ENCODE results near the gene FREM1. TPM values are rescaled to one million over a fixed set of nuclear protein-coding genes. Genes with fewer than 3 reads are reported as not detected.

The FREM1 gene
- total and polyA plus RNA-seq, 2 of the 4 experiments (the other 2 are of a cell fraction) = under 0.01 TPM; not detected in 1

GRCh38 chr9:14752271-14752670 lies 158.0 kb downstream of the FREM1 start:
- no peak overlapping the region for H2BK20ac ChIP-seq (ENCODE audit: low read depth, low read length)
- H3K27me3 ChIP-seq (ENCODE audit: control insufficient read depth, insufficient read depth, low read length) = no peaks in the 10 kb centered on the region; the same call in none of the 2 replicates
- BruUV-seq (replicated peaks) = no TSS peak
- no peaks in the 10 kb centered on the region for H3K4me1 ChIP-seq (ENCODE audit: control insufficient read depth, insufficient read depth, low read length)
- no peak for ATAC-seq (ENCODE audit: low read depth)
- H3K36me3 ChIP-seq (ENCODE audit: control insufficient read depth, insufficient read depth, low read length) = no peaks in the 10 kb centered on the region
- H2BK120ac ChIP-seq (ENCODE audit: low read depth, low read length) = no peak overlapping the region
- H3K9me3 ChIP-seq (ENCODE audit: control insufficient read depth, insufficient read depth, low read length) = no peaks in the 10 kb centered on the region
- 17% methylated on average over 1 of the region's 1 CpG; no CpG with 5 or more reads in 1 of the 2 experiments for WGBS, 2 experiments (ENCODE audit: extremely low coverage in 2 of 2, insufficient read length in 1 of 2)
- TF ChIP-seq CEBPB (IDR thresholded peaks at IDR 0.05; ENCODE audit: low read depth, low read length) (no peak), RFX5 (IDR thresholded peaks at IDR 0.05; ENCODE audit: low read depth, low read length) (no peak)
- TF ChIP-seq, protein P1, sequence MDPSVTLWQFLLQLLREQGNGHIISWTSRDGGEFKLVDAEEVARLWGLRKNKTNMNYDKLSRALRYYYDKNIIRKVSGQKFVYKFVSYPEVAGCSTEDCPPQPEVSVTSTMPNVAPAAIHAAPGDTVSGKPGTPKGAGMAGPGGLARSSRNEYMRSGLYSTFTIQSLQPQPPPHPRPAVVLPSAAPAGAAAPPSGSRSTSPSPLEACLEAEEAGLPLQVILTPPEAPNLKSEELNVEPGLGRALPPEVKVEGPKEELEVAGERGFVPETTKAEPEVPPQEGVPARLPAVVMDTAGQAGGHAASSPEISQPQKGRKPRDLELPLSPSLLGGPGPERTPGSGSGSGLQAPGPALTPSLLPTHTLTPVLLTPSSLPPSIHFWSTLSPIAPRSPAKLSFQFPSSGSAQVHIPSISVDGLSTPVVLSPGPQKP (IDR thresholded peaks at IDR 0.05; ENCODE audit: borderline replicate concordance, low read depth, low read length) = no peak
- H3K9ac ChIP-seq (ENCODE audit: low read depth, low read length) = no peak overlapping the region
- H3K79me1 ChIP-seq (ENCODE audit: low read depth in 1 of 2, low read length in 2 of 2) = no peaks in the 10 kb centered on the region
- DNase-seq = no peak
- H3K4me2 ChIP-seq (ENCODE audit: low read depth, low read length) = no peak overlapping the region
- no peak overlapping the region for H3K4me3 ChIP-seq (ENCODE audit: insufficient read depth, low read depth, low read length)
- no peak overlapping the region for H3K14ac ChIP-seq (replicated peaks; ENCODE audit: low read depth, low read length)
- no peak overlapping the region for H3K23ac ChIP-seq (ENCODE audit: low read depth, low read length)
- no peaks in the 10 kb centered on the region for H3K9me1 ChIP-seq (ENCODE audit: insufficient read depth, low read length)
- ChIA-PET CTCF (no interaction called here), POLR2A (ENCODE audit: unreplicated experiment) (interaction anchor here (0.6 kb wide), 1 partner anchor 64 kb away, joined by 3 read pairs; no protein-coding TSS in a partner anchor)
- no peak overlapping the region for H3K27ac ChIP-seq (ENCODE audit: insufficient read depth, low read length)
- H4K91ac ChIP-seq (ENCODE audit: insufficient read depth, low read depth, low read length) = no peak overlapping the region
- H3K56ac ChIP-seq (ENCODE audit: extremely low read depth, insufficient read depth, low read length) = no peak overlapping the region
- H4K8ac ChIP-seq (ENCODE audit: low read depth in 2 of 2, low read length in 2 of 2) = no peak overlapping the region
- H3K4ac ChIP-seq (ENCODE audit: low read depth, low read length) = no peak overlapping the region
- H4K20me1 ChIP-seq (ENCODE audit: insufficient read depth, low read length) = no peaks in the 10 kb centered on the region
- in situ Hi-C loops (cut with MboI; ENCODE audit: low sequenced_read_pairs) = no loop called here
- H4K5ac ChIP-seq (ENCODE audit: low read depth, low read length) = no peak overlapping the region
- H2BK15ac ChIP-seq (ENCODE audit: low read depth, low read length) = no peak overlapping the region
- H2AFZ ChIP-seq (replicated peaks; ENCODE audit: low read length, poor library complexity) = no peak overlapping the region
- dilution Hi-C loops (cut with HindIII; ENCODE audit: low sequenced_read_pairs, unreplicated experiment) = no loop called here
- no peak overlapping the region for H2AK9ac ChIP-seq (replicated peaks; ENCODE audit: low read depth, low read length, poor library complexity)
- no peak overlapping the region for H2BK5ac ChIP-seq (ENCODE audit: low read depth, low read length, poor library complexity, severe bottlenecking)
- intact Hi-C loops (cut with micrococcal nuclease) = no loop called here
- H3K18ac ChIP-seq (ENCODE audit: low read depth, low read length) = no peak overlapping the region
- no peak overlapping the region for H2AK5ac ChIP-seq (ENCODE audit: low read depth, low read length)

Data from IMR-90 (cell line).